NCI-H510A (cell line): ENCODE results near the gene ZCCHC2.
A peak's percentile ranks its signal among the peaks of the same experiment; 100 is the strongest.

Source experiments
- DNase-seq: peaks from one replicate; lab custom pipeline; 2025; lab: John Stamatoyannopoulos, UW

ZCCHC2 gene

GRCh38 chr18:62539284-62540165, 16.7 kb downstream of the ZCCHC2 start:
- DNase-seq: no peak

GRCh38 chr18:62543021-62543420, 20.2 kb downstream of the ZCCHC2 start:
- no peak for DNase-seq

GRCh38 chr18:62545098-62545497, 22.3 kb downstream of the ZCCHC2 start:
- DNase-seq: no peak

GRCh38 chr18:62549755-62550154, 26.9 kb downstream of the ZCCHC2 start:
- no peak for DNase-seq

- DNase-seq: peak; percentile 20
Measured at GRCh38 chr18:62550746-62551145, 27.9 kb downstream of the ZCCHC2 start.

GRCh38 chr18:62551972-62552513, 29.2 kb downstream of the ZCCHC2 start:
- DNase-seq: no peak

GRCh38 chr18:62554061-62554815, 31.4 kb downstream of the ZCCHC2 start:
- no peak for DNase-seq

GRCh38 chr18:62555135-62555534, 32.3 kb downstream of the ZCCHC2 start:
- no peak for DNase-seq

- DNase-seq: no peak
Measured at GRCh38 chr18:62556397-62556796, 33.6 kb downstream of the ZCCHC2 start.

- no peak for DNase-seq
Measured at GRCh38 chr18:62558015-62558663, 35.3 kb downstream of the ZCCHC2 start.

- no peak for DNase-seq
Measured at GRCh38 chr18:62564044-62564443, 41.2 kb downstream of the ZCCHC2 start.

GRCh38 chr18:62566199-62566598, 43.4 kb downstream of the ZCCHC2 start:
- no peak for DNase-seq

GRCh38 chr18:62566818-62567217, 44.0 kb downstream of the ZCCHC2 start:
- no peak for DNase-seq

GRCh38 chr18:62569081-62569655, 46.3 kb downstream of the ZCCHC2 start:
- DNase-seq: no peak

GRCh38 chr18:62571037-62571436, 48.2 kb downstream of the ZCCHC2 start:
- no peak for DNase-seq

GRCh38 chr18:62571648-62572047, 48.8 kb downstream of the ZCCHC2 start:
- DNase-seq: no peak

GRCh38 chr18:62572456-62572855, 49.6 kb downstream of the ZCCHC2 start:
- no peak for DNase-seq

GRCh38 chr18:62574776-62575175, 52.0 kb downstream of the ZCCHC2 start:
- no peak for DNase-seq

GRCh38 chr18:62576271-62576670, 53.4 kb downstream of the ZCCHC2 start:
- DNase-seq: no peak

- no peak for DNase-seq
Measured at GRCh38 chr18:62576845-62577512, 54.2 kb downstream of the ZCCHC2 start.

- DNase-seq: no peak
Measured at GRCh38 chr18:62577765-62578164, 54.9 kb downstream of the ZCCHC2 start.
